Mammary epithelial cell (primary cell): ENCODE results near the gene MAGEA12.

ENCODE experiments used
- CTCF ChIP-seq, 2 donors: IDR thresholded peaks in 1 of 2; conservative IDR thresholded peaks in 1 of 2; 2 replicates each; pipeline ENCODE4 v1.5.1; 2011 to 2012; ENCODE audit warnings: inconsistent platforms in 2 of 2, low read length in 2 of 2, mild to moderate bottlenecking in 2 of 2, control low read depth in 1 of 2, low read depth in 1 of 2; ENCODE audit not compliant: insufficient read depth in 1 of 2; ENCODE audit errors: extremely low read depth in 1 of 2
- EZH2 ChIP-seq: IDR thresholded peaks from 2 replicates; pipeline ENCODE4 v1.6.1; 2012; ENCODE audit warnings: low read length, inconsistent platforms, borderline replicate concordance

DNA sequence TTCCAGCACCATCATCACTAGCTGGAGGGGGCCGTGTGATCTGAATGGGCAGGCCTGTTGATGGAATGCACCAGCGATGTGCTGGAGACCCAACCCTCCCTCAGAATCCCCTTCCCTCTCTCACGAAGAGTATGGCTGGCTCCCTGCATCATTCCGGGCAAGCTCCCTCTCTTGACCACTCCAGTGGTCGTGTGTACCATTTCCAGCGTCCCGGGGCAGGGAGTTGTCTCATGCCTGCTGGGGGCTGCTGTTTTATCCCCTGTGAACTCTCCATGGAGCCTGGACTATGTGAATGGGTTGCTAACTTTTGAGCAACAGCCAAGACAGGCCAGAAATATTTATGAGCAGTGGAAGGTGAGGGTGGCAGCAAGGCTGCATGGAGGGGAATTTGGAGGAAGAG lies 8.1 kb upstream of the MAGEA12 start:
- TF ChIP-seq EZH2, result no peak
- TF ChIP-seq CTCF (conservative IDR thresholded peaks at IDR 0.05 in 1 of 2, IDR thresholded peaks at IDR 0.05 in 1 of 2; ENCODE audit: extremely low read depth in 1 of 2, insufficient read depth in 1 of 2, low read depth in 1 of 2, low read length in 2 of 2), result no peak
